HCEC 1CT (cell line): Measurements from ENCODE around the gene MYL9.
"Not testable (repeated sequence)": the region's sequence is repeated elsewhere in the genome, so short reads cannot be mapped to it uniquely, and the experiment has no call there.

Experiments used
- DNase-seq: peaks from one replicate; pipeline ENCODE4 v3.0.0-alpha.2; 2017

The MYL9 gene

DNA sequence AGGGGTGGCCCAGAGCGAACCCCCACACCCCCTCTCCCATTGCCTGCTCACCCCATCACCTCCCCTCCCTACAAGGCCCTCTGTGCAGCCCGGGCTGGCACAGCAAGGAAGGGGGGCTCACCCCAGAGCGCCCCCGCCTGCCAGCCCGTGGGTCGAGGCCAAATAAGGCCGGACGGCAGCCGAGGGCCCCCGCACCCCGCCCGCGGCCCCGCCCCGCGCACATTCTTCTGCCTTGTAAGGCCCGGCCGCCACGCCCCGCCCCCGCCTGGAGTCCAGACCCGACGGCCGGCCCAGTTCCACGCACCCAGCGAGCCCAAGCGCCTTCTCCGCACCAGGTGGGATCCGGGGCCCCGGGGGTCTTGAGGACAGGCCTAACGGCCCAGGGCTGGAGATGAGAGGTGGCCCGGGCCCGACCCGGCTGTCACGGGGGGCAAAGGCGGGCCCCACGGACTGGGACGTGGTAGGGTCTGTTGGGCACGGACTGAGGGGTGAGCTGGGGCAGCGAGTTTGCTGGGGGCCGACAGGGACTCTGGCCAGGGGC is at the start of gene MYL9:
TSS of gene MYL9 (plus strand) at position 293 of the 541 bp plus-strand sequence. CDS start 3,366 bp downstream, outside the sequence.
- DNase-seq: peak; percentile 79

DNA sequence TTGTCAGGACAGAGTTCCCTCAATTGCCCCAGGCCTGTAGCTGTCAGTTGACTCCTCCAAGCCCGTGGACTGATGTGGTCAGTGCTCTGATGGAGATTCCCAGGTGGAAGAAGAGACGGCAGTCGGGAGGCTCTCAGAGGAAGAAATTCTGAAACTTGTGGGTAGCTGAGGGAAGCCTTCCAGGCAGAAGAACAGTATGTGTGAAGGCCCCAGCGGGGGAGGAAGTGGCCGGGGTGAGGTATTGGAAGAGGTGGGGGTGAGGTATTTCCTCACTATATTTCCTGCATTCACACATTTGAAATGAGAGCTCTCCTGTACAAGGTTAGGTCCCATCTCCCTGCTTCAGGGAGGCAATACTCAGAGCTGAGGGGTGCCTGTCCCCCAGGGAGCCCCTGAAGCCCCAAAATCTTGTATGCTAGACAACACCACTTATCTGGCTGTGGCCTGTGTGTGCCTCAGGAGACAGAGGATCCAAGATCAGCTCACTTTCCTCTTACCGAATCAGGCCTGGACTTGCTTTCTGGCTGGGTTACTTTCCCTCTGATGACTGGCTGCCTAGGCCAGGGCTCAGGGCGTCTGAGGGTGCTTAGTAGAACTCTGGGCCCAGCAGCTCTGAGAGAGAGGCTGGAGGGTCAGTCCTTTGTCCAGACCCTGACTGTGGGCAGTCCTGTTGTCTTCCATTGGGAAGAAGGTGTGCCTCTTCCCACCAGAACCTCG is 49.3 kb upstream of the MYL9 start:
- no peak for DNase-seq

DNA sequence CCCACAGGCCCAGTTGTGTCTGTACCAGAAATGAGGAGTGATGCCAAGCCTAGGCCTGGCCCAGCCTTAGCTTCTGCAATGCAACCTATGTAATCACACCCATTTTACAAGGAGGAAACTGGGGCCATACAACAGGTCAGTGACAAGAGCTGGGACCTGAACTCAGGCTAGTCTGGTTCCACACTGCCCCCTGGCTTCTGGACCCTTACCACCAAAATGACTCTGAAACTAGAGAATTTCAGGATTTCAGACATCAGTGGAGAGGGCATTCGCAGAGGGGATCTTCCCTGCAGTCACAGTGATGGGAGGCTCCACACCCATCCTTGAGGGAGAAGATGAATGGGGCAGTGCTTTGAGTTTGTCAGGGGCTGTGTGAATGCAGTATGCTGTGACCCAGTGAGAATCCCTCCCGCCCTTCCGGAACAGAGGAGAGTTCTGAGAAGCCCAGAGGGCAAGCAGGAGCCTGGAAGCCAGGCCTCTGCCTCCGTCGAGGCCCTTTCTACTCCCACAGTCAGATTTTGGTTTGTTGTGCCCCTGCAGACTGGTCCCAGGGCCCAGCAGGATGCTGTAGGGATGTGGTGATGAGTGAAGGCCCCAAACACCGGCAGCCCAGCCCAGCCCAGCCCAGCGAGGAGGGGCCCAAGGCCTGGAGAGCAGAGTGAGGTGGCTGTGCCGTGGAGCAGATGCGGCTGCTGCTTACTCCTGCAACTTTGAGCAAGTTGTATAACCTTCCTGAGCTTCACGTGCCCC is 48.1 kb upstream of the MYL9 start:
- no peak for DNase-seq

DNA sequence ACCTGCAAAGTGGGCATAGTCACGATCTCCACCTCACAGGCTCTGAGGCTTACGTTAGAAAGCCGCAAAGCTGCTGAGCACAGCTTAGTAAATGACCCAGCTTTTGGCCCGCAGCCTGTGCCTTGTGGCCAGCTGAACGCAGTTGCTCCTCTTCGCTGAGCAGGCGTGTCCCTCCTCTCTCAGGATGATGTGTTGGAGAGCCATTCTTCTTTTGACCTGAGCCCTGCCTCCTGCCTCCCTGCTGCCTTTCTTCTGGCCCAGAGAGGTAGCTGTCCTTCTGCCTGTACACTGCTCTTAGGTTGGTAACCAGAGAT is 47.6 kb upstream of the MYL9 start:
- peak; percentile 75 for DNase-seq

DNA sequence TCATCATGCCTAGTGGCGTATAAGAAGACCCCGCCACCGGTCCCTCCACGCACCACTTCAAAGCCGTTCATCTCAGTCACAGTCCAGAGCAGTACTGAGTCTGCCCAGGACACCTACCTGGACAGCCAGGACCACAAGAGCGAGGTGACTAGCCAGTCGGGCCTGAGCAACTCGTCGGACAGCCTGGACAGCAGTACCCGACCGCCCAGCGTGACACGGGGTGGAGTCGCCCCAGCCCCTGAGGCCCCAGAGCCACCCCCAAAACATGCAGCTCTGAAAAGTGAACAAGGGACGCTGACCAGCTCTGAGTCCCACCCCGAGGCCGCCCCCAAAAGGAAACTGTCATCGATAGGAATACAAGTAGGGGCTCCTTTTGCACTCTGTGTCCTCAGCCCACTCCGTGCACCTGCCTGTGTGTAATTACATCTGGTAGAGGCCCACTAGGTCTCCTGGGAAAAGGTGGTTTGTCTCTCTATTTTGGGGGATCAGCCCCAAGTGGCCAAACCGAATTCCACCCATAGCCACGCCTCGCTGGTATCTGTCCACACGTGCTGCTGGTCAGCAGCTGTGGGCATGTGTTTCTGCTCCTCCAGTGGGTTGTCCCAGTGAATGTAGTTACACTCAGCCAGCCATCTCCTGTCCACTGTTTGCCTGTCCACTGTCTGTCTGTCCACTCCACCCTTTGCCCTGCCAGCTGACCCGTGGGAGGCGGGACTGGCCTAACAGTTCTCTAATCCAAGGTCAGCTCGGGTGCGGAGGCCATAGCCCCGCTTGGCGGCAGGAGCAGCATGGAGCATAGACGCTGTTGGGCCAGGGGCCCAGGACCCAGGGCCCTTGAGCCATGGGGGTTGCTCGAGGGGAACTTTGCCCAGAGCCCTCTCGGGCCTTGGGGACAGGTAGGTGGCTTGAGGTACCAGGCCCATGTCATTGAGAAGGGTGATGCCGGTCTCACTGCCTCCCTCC is 44.3 kb upstream of the MYL9 start:
- DNase-seq: no peak

DNA sequence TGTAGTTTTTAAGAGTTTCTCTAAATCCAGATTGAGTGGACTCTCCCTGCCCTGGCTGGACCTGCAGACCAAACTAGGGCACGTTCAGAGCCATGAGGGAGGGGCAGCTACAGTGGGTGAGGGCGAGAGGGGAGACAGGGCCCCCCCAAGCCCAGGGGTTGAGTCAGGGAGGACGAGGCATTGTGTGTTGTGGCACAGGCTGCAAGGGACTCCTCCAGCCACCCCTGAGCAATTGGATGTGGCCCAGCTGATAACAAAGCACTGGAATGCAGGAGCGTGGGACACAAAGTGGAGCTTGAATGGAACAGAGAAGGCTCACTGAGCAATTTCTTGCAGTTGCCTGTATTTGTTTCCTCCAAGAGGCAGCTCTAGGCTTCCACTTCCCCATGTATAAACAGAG is 43.5 kb upstream of the MYL9 start:
- DNase-seq: no peak

DNA sequence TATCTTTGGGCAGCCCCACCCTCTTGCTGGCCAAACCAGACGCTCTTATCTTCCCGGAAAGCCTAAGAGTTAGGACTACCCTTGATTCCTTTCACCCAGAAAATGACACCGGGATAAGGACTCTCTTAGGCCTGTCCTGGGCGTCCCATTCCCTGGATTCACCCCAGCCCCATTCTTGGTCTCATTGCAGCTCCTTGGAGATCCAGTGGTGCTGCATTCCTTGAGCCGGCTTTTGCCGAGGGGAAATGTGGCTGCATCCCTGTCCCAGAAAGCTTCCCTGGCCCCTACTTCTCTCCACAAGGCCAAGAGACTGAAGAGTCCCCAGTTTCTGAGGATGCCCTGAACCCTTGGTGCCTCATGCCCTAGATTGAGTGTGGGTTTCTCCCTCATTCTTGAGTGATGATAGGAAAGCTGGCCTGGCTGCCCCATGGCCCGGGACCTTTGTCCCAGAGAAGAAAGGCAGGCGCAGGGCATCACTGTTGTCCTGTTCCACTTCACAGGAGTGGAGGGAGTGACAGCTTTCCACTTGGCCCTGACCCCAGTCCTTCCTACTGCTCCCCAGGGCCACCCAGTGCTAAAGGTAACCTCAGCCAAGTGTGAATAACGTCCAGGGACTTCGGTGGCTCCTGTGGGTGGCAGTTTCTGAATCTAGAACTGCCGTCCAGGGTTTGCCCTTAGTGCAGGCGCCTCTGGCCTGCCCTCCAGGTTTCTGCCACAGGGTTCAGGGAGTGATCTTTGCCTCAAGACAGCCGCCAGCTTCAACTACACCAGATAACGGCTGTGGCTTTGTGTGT is 42.7 kb upstream of the MYL9 start:
- DNase-seq: no peak

DNA sequence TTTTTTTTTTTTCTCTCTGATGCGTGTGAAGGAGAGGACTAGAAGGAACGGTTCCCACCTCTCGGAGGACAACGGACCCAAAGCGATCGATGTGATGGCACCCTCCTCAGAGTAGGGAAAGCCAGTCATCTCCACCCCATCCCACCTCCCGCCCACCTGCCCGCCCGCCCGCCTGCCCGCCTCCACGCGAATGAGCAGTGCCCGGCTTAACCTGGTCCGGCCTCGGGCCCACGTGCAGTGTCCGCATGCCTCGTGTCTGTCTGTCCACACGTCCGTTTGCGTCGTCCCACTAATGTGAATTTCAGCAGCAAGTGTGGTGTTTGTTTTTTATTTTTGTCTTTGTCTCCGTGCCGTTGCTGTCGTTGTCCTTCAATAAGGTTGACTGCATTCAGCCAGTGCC is 42.1 kb upstream of the MYL9 start:
- DNase-seq: no peak

DNA sequence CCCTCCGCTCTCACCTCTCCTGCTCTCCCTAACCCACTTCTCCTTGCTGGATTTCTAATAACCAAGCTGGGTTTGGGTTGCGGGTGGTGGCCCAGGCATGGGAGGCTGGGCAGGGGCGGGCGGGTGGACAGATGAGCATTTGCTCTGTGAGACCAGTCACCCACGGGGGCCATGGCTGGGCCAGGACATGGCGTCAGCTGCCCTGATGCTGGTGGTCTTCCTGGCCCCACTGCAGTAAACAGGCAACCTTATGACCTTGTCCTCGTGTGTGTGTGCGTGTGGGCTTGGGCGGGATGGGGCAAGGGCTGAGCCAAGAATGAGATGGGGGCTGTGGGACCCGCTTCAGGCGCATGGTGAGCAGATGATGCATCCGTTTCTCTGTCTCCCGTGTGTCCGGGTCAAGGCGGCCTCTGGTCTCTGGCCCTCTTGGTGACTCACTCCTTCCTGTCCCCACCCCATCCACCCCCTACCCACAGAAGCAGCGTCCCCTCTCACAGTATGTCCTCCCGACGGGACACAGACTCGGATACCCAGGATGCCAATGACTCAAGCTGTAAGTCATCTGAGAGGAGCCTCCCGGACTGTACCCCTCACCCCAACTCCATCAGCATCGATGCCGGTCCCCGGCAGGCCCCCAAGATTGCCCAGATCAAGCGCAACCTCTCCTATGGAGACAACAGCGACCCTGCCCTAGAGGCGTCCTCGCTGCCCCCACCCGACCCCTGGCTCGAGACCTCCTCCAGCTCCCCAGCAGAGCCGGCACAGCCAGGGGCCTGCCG is 41.4 kb upstream of the MYL9 start:
- DNase-seq: no peak

DNA sequence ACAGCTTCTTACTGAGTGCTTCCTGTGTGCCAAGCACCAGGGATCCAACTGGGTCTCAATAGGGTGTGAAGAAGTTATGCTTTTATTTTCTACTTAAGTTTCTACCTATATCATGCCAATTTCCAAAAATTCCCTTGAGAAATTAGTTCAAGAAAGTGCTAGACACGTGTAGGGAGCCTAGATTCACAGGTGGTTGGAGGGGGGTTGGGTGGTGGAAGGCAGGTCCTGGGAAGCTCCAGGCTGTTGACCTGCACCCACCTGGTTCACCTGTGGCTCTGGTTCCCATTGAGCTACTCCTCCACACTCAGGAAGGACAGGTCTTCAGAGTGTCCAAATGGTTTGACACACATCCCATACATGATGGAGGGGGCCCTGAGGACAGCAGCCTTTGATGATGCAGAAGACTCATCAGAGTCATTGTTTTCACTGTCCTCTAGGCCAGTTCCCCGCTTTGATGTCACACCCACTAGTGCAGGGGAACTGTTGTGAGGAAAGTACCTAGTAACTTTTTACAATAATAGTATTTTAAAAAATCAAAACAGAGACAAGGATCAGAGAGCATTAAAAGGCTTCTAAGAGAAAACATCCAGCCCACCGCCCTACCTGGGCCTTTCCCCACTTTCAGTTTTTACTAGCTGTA is 39.8 kb upstream of the MYL9 start:
- no peak for DNase-seq

DNA sequence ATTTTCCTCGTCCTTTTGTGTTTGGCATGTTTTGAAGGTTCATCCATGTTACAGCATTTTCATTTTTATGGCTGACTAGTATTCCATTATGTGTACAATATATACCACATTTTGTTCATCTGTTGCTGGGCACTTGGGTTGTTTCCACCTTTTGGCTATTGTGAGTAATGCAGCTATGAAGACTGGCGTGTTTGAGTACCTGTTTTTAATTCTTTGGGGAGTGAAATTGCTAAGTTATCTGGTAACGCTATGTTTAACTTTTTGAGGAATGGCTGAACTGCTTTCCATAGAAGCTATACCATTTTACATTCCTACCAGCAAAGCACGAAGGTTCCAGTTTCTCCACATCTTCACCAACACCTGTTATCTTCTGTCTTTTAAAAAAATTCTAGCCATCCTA is 37.0 kb upstream of the MYL9 start:
- DNase-seq: no peak

DNA sequence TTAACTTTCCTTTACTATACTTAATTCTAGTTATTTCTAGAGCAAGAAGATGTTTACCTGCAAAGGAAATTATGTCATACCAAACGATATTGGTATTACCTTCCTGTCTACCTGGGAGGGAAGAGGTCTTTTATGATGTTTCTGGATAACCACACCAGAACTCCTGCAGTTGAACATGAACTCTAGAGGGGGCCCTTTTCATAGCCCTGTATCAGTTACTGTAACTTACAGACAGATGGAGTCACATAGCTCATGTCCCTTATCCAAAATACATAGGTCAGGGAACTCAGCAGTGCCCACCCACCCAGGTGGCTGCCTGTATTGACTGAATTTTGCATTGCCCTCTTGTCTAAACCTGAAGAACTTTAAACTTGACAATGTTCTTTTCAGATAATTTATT is 35.1 kb upstream of the MYL9 start:
- DNase-seq: peak; percentile 14

DNA sequence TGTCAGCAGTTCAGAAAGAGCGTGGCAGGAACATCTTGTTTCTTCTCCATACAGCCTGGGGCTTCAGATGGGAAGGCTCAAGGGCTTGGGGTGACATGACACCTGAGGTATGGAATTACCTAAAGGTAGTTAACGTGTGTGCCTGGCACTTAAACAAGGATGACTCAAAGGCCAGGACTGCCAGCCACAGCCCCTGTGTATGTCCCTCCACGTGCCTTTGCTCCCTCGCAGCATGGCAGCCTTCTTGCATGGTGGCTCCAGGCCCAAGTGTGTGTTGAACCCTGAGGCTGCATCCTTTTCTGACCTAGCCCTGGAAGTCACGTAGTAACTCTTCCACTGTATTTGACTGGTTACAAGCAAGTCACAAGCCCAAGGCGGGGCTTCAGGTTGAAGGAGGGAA is 33.6 kb upstream of the MYL9 start:
- DNase-seq: no peak

DNA sequence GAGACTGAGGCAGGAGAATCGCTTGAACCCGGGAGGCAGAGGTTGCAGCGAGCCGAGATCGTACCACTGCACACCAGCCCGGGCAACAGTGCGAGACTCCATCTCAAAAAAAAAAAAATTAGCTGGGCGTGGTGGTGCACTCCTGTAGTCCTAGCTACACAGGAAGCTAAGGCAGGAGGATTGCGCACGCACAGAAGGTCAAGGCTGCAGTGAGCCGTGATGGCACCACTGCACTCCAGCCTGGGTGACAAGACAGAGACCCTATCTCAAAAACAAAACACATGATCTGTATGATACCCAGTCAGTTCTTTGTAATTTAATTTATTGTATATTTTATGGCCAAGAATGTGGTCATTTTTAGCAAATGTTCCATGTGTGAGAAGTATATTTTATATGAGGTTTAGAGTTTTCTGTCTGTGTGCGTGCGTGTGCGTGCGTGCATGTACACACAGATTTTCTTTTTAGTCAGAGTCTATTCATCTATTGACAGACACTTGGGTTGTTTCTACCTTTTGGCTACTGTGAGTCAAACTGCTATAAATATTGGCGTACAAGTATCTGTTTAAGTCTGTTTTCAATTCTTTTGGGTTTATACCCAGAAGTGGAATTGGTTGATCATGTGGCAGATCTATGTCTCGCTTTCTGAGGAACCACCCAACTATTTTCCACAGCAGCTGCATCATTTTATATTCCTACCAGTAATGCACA is 22.2 kb upstream of the MYL9 start:
- DNase-seq: no peak

DNA sequence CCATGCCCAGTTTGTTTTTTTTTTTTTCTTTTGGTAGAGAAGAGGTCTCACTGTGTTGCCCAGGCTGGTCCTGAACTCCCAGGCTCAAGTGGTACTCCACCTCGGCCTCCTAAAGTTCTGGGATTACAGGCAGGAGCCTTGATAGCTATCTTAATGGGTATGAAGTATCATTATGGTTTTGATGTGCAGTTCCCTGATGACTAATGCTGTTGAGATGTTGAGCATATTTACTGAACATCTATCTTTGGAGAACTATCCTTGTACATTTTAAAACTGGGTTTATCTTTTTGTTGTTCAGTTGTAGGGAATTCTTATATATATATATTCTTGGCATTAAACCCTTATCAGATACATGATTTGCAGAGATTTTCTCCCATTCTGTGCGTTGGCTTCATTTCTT is 21.4 kb upstream of the MYL9 start:
- DNase-seq: peak; percentile 27

DNA sequence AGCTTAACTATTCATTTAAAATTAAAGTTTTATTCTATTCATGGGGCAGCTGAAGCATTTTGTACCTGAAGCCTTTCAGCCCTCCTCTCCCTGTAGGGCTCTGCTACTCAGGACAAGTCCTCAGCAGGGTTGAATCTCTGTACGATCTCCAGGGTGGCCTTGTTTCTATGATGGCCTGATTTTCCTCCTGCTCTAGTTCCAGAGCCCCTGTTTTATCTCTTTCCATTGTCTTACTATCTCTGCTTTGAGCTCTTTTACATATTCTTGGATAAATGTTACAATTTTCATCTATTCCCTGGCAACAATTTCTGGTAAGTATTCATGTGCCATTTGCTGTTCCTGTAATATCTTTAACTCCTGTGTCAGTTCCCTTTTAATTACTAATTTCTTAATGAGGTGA is 19.8 kb upstream of the MYL9 start:
- DNase-seq: no peak

DNA sequence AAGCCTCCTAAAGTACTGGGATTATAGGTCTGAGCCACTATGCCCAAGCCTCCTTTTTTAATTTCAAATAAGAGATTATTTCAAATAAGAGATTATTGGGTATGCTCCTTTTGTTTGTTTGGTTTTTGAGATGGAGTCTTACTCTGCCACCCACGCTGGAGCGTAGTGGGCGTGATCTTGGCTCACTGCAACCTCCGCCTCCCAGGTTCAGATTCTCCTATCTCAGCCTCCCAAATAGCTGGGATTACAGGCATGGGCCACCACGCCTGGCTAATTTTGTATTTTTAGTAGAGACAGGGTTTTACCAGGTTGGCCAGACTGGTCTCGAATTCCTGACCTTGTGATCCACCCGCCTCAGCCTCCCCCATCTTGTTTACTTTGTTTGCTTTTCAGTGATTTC is 18.9 kb upstream of the MYL9 start:
- DNase-seq: not testable (repeated sequence)

DNA sequence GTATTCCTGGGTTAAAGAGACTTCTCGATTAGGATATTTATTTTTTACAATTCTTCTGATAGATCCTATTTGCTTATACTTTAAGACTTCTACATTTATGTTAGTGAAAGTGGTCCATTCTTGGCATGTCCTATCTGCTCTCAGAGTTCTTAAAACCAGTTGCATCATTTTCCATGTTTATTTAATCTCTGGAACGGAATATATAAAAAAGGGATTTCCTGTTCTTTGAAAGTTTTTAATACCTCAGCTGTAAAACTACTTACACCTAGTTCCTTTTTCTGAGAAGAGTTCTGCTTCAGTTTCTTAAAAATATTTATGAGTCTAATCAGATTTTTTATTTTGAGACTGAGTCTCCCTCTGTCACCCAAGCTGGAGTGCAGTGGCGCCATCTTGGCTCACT is 18.0 kb upstream of the MYL9 start:
- no peak for DNase-seq

DNA sequence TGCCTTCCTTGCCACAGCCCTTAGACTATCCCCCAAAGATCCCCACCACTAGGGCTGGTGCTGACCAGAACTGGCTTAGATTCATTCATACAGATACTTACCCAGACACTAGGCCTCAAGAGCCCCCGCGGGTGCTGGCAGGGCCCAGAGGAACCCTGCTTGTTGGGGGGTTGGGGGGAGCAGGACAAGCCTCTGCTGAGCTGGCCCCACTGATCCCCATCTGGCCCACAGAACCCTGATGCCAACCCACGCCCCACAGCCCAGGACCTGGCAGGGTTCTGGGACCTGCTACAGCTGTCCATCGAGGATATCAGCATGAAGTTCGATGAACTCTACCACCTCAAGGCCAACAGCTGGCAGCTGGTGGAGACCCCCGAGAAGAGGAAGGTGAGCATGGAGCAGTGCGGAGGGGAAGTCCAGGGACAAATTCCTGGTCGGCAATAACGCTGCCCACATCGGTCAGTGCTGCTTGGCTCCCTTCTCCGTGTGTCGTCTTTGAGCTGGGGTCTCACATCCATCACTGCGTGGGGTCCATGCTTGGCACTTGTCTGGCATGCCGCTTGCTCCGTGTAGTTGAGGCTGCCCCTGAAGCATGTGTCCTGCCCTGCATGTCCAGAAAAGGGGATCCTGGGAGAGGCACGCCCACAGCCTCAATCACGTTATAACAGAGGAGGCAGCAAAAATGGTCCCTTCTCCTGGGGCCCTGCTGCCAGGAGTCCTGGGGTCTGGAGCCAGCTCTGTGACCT is 15.5 kb upstream of the MYL9 start:
- DNase-seq: no peak

DNA sequence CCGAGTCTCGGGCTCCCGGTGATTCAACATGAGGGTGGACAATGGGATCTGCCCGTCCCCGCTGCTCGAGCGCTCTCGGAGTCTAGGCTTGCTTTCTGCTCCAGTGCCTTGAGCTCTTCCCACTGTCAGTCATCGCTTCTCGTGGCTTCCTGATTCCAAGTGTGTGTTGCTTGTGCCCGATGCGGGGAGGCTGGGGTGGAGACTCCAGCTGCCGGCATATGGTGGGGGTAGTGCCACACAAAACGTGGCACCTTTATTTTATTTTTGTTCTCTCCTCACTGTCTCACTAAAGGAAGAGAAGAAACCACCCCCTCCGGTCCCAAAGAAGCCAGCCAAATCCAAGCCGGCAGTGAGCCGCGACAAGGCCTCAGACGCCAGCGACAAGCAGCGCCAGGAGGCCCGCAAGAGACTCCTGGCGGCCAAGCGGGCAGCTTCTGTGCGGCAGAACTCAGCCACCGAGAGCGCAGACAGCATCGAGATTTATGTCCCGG is 14.8 kb upstream of the MYL9 start:
- DNase-seq: no peak
